Parathyroid adenoma (tissue), 2 donors: ENCODE measurements around the gene XPNPEP3.

Experiments used
- H2AFZ ChIP-seq: fragments of 300-600 bp; sonication (generic); one replicate; pipeline ENCODE4 v1.7.0; 2017; ENCODE audit warnings: antibody characterized with exemption, mild to moderate bottlenecking
- H3K27ac ChIP-seq: fragments of 300-600 bp; sonication (generic); one replicate; pipeline ENCODE4 v1.7.0; 2017
- H3K27me3 ChIP-seq: fragments of 300-600 bp; sonication (generic); one replicate; pipeline ENCODE4 v1.7.0; 2017; ENCODE audit warnings: low read length; ENCODE audit not compliant: control insufficient read depth, insufficient read depth
- H3K36me3 ChIP-seq: fragments of 300-600 bp; sonication (generic); one replicate; pipeline ENCODE4 v1.7.0; 2017; ENCODE audit warnings: low read length; ENCODE audit not compliant: control insufficient read depth, insufficient read depth
- H3K4me1 ChIP-seq: fragments of 300-600 bp; sonication (generic); one replicate; pipeline ENCODE4 v1.7.0; 2017; ENCODE audit warnings: control low read depth
- H3K4me2 ChIP-seq: fragments of 300-600 bp; sonication (generic); one replicate; pipeline ENCODE4 v1.7.0; 2017; ENCODE audit warnings: low read length
- H3K4me3 ChIP-seq: fragments of 300-600 bp; sonication (generic); one replicate; pipeline ENCODE4 v1.7.0; 2017; ENCODE audit warnings: low read depth, low read length
- H3K79me2 ChIP-seq: fragments of 300-600 bp; sonication (generic); one replicate; pipeline ENCODE4 v1.7.0; 2017; ENCODE audit warnings: control low read depth
- H3K9ac ChIP-seq: fragments of 300-600 bp; sonication (generic); one replicate; pipeline ENCODE4 v1.7.0; 2017; ENCODE audit warnings: mild to moderate bottlenecking
- H3K9me3 ChIP-seq: fragments of 300-600 bp; sonication (generic); one replicate; pipeline ENCODE4 v1.7.0; 2017; ENCODE audit warnings: low read length; ENCODE audit not compliant: control insufficient read depth
- CTCF ChIP-seq: fragments of 300-600 bp; sonication (generic); IDR thresholded peaks from one replicate; pipeline ENCODE4 v1.7.0; 2017; ENCODE audit warnings: antibody characterized with exemption, mild to moderate bottlenecking
- donor health status: primary hyperparathyroidism.

The XPNPEP3 gene

GRCh38 chr22:40976866-40977700 is 120.1 kb downstream of the XPNPEP3 start:
- Histone ChIP-seq H3K4me3 (no peak overlapping the region), H3K79me2 (no peaks in the 10 kb centered on the region), H3K4me1 (no peaks in the 10 kb centered on the region), H3K36me3 (no peaks in the 10 kb centered on the region), H3K9me3 (no peaks in the 10 kb centered on the region), H3K9ac (no peak overlapping the region), H3K4me2 (no peak overlapping the region), H3K27me3 (no peaks in the 10 kb centered on the region), H2AFZ (no peak overlapping the region), H3K27ac (no peak overlapping the region)
- TF ChIP-seq CTCF, result no peak

- Histone ChIP-seq H3K4me2 (no peak overlapping the region), H3K27ac (no peak overlapping the region), H3K9ac (no peak overlapping the region), H2AFZ (no peak overlapping the region), H3K9me3 (no peaks in the 10 kb centered on the region), H3K36me3 (no peaks in the 10 kb centered on the region), H3K79me2 (no peaks in the 10 kb centered on the region), H3K27me3 (no peaks in the 10 kb centered on the region), H3K4me1 (no peaks in the 10 kb centered on the region), H3K4me3 (no peak overlapping the region)
- TF ChIP-seq CTCF, result no peak
Measured at GRCh38 chr22:40979198-40979597, 122.2 kb downstream of the XPNPEP3 start.

GRCh38 chr22:40979871-40980270 is 122.9 kb downstream of the XPNPEP3 start:
- H3K36me3 ChIP-seq, result no peaks in the 10 kb centered on the region
- no peak overlapping the region for H3K27ac ChIP-seq
- no peaks in the 10 kb centered on the region for H3K4me1 ChIP-seq
- no peaks in the 10 kb centered on the region for H3K79me2 ChIP-seq
- no peak overlapping the region for H3K4me3 ChIP-seq
- no peak for TF ChIP-seq CTCF
- H3K27me3 ChIP-seq, result no peaks in the 10 kb centered on the region
- H3K9me3 ChIP-seq, result no peaks in the 10 kb centered on the region
- H2AFZ ChIP-seq, result no peak overlapping the region
- no peak overlapping the region for H3K4me2 ChIP-seq
- H3K9ac ChIP-seq, result no peak overlapping the region
